Measurements from ENCODE around the gene SCARF2.
A peak's percentile ranks its signal among the peaks of the same experiment; 100 is the strongest.

SCARF2 gene

DNA sequence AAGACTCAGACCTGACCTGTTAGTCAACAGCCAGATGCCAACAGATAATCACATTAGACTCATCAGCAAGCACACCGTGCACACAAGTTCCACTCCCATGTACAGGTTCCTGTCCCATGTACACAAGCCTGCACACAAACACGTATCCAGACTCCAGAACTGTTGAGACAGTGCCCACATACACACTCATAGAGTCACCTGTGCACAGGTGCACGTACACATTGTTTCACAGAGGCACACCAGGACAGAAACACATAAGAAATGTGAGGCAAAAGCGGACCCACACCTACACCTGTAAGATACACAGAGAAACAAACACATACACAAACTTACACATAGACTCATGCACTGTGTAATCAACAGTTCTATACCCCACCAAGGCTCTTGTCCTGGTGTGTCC is 46.4 kb downstream of the SCARF2 start:
- H3K27ac ChIP-seq = no peak overlapping the region
- no peak for DNase-seq (ENCODE audit: low spot score)
- H3K4me3 ChIP-seq = no peak overlapping the region
- TF ChIP-seq, protein P1, sequence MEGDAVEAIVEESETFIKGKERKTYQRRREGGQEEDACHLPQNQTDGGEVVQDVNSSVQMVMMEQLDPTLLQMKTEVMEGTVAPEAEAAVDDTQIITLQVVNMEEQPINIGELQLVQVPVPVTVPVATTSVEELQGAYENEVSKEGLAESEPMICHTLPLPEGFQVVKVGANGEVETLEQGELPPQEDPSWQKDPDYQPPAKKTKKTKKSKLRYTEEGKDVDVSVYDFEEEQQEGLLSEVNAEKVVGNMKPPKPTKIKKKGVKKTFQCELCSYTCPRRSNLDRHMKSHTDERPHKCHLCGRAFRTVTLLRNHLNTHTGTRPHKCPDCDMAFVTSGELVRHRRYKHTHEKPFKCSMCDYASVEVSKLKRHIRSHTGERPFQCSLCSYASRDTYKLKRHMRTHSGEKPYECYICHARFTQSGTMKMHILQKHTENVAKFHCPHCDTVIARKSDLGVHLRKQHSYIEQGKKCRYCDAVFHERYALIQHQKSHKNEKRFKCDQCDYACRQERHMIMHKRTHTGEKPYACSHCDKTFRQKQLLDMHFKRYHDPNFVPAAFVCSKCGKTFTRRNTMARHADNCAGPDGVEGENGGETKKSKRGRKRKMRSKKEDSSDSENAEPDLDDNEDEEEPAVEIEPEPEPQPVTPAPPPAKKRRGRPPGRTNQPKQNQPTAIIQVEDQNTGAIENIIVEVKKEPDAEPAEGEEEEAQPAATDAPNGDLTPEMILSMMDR (IDR thresholded peaks at IDR 0.05) = no peak

DNA sequence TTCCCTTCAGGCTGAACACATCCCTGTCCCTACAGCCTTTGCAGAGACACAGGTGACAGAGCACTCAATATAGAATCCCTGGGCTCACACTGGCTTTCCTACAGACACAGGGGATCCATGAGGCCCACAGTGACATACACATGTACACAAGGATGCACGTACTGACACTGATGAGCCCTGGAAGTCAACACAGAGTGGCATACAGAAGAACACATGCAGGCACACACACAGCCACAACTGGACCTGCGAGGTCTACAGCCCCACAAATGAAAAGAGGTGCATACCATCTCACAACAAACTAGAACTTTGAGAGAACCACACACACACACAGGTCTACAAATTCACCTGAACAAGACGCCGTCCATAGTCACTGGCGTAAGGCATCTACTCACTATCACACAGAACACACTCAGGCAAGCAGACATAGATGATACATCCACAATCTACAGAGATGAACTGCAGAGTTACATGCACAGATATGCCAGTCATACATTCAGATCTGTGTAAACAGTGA is 47.2 kb downstream of the SCARF2 start:
- H3K27ac ChIP-seq = no peak overlapping the region
- TF ChIP-seq, protein P1 (IDR thresholded peaks at IDR 0.05) = no peak
- DNase-seq (ENCODE audit: low spot score) = no peak
- H3K4me3 ChIP-seq = no peak overlapping the region

DNA sequence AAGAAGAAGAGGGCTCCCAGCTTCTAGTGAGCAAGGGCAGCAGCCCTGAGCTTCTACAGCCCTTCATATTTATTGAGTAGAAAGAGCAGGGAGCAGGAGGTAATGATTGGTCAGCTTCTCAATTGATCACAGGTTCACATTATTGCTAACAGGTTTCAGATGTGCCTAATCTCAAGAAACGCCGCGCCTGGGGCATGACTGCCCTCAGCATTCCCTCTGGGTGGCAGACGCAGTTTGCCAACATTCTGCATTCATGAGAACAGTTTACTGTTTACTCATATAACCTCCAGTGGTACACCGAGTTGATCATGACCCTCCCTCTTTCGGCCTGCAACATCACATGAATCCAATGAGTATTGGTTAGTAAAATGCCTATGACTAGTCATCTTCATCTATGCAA is 48.3 kb downstream of the SCARF2 start:
- H3K4me3 ChIP-seq = no peak overlapping the region
- H3K27ac ChIP-seq = no peak overlapping the region
- TF ChIP-seq, protein P1 (IDR thresholded peaks at IDR 0.05) = no peak
- peak; percentile 40 for DNase-seq (ENCODE audit: low spot score)

DNA sequence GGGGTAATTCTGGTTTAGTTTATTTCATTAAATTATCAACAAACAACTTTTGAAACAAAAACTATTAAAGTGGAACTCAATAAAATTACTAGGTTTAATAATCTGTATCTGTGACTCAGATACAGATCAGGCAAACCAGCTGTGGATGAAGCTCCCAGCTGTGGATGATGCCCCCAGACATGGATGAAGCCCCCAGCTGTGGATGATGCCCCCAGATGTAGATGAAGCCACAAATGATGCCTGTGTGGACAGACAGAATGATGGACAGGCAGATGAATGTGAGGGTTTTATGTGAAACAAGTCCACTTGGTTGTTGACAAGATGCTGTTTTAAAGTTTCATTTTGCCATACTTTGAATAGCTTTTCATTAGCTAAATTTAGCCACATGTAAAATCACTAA is 49.4 kb downstream of the SCARF2 start:
- DNase-seq (ENCODE audit: low spot score) = peak; percentile 24
- no peak overlapping the region for H3K27ac ChIP-seq
- TF ChIP-seq, protein P1 (IDR thresholded peaks at IDR 0.05) = no peak
- no peak overlapping the region for H3K4me3 ChIP-seq

DNA sequence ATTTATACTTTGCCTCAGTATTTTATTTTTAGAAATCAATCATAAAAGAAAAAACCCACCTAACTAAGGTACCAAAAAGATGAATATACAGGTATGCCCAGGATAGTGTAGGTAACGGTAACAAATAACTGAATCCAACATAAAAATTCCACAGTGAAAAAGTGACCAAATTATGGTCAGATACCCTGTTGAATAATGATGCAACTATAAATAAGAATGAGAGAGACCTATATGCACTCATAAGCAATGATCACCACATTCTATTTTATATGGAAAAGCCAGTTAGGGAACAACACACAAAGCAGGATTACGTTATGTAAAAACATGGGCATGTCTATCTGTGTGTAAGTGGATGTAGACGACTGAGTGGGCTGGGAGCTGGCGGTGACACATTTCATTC is 50.7 kb downstream of the SCARF2 start:
- H3K27ac ChIP-seq = no peak overlapping the region
- DNase-seq (ENCODE audit: low spot score) = no peak
- TF ChIP-seq, protein P1 (IDR thresholded peaks at IDR 0.05) = no peak
- no peak overlapping the region for H3K4me3 ChIP-seq

DNA sequence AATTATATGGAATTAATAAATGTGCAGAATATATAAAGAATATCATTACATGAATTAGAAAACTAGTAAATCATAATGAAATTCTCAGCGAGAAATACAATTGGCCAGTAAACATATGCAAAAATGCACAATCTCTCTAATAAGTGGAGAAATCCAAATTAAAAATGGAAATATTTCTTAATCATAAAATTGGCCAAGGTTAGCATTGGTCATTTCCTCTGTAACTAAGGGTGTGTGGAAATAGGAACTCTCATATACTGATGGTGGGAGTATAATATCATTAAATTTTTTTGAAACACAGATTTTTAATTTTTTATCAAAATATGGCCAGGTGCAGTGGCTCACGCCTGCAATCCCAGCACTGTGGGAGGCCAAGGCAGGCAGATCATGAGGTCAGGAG is 51.3 kb downstream of the SCARF2 start:
- TF ChIP-seq, protein P1 (IDR thresholded peaks at IDR 0.05) = no peak
- no peak for DNase-seq (ENCODE audit: low spot score)
- no peak overlapping the region for H3K27ac ChIP-seq
- no peak overlapping the region for H3K4me3 ChIP-seq

DNA sequence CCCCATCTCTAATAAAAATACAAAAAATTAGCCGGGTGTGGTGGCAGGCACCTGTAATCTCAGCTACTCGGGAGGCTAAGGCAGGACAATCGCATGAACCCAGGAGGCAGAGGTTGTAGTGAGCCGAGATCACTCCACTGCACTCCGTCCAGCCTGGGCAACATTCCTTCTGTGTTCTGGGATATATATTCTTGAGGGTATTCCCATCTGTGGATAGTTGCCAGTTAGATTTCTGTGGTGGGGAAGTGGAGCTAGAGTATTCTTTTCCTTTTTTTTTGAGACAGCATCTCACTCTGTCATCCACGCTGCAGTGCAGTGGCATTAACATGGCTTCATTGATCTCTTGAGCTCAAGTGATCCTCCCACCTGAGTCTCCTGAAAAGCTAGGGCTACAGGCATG is 52.8 kb downstream of the SCARF2 start:
- DNase-seq (ENCODE audit: low spot score) = no peak
- Histone ChIP-seq H3K4me3 (no peak overlapping the region), H3K27ac (no peak overlapping the region)
- TF ChIP-seq, protein P1 (IDR thresholded peaks at IDR 0.05) = no peak

Measured in coronary artery (tissue), 2 donors.